ENCODE measurements around the gene COL23A1. TPM values are rescaled to one million over a fixed set of nuclear protein-coding genes. Genes with fewer than 3 reads are reported as not detected.

The COL23A1 gene
- total and polyA plus RNA-seq, 2 experiments from 2014 or later = 1.1 to 5.1 TPM

GRCh38 chr5:178529080-178529479, 61.1 kb downstream of the COL23A1 start:
- Histone ChIP-seq H3K36me3 (replicated peaks; ENCODE audit: insufficient read depth, low read depth) (no peaks in the 10 kb centered on the region), H3K4me1 (ENCODE audit: insufficient read depth) (no peaks in the 10 kb centered on the region), H3K4me3 (no peak overlapping the region), H3K27me3 (no peaks in the 10 kb centered on the region), H3K4me2 (no peak overlapping the region), H3K79me2 (no peaks in the 10 kb centered on the region), H4K20me1 (ENCODE audit: insufficient read depth, poor library complexity, severe bottlenecking) (no peaks in the 10 kb centered on the region), H3K27ac (no peak overlapping the region), H3K9me2 (replicated peaks; ENCODE audit: insufficient read depth) (no peaks in the 10 kb centered on the region), H2AFZ (no peak overlapping the region), H3K9me3 (ENCODE audit: low read depth) (no peaks in the 10 kb centered on the region)
- 72% methylated on average over 11 of the region's 11 CpGs for WGBS (ENCODE audit: low lambda C conversion rate, missing lambda C conversion rate)
- TF ChIP-seq EZH2 (IDR thresholded peaks at IDR 0.05; ENCODE audit: borderline replicate concordance) = no peak
- no peak for TF ChIP-seq EZH2phosphoT487 (IDR thresholded peaks at IDR 0.05; ENCODE audit: low read depth, severe bottlenecking, unreplicated experiment)
- no peak for TF ChIP-seq CTCF (IDR thresholded peaks at IDR 0.05; ENCODE audit: poor library complexity)
- no peak for DNase-seq (ENCODE audit: low spot score)

DNA sequence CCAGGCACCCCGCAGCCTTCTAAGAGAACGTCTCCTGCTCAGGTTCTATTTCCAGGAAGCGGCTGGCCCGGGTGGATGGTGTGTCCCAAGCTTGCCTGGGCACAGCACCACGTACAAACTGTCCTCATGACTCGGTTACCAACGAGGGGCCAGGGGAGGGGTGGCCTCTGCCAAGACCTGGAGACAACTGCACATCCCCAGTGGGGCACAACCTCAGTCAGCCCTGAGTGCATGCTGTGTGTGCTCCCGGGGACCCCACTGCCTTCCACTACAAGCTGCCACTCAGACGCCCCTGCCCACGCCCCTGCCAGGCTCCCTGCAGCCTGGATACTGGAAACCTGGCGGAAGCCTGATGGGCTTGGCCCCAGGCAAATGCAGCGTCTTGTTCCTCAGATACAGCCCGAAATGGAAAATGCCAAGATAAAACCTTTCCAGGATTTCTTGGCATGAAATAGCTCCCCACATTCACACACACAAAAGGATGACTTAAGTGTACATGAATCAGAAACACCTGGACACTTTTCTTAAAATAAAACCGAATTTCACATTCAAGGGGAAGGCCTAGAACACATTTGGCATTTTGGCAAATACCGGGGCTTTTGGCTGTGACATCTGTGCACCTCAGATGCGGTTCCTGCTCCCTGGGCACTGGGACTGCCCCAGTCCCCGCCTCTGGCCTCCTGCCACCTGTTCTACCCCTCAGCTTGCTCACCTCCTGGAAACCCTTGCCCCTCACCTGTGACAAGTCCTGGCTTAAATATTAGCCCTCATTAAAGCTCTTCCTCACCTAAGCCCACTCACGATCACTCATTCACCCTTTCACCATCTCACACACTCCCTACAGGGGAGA, 62.5 kb downstream of the COL23A1 start:
- Histone ChIP-seq H3K9me2 (replicated peaks; ENCODE audit: insufficient read depth) (no peaks in the 10 kb centered on the region), H3K36me3 (replicated peaks; ENCODE audit: insufficient read depth, low read depth) (no peaks in the 10 kb centered on the region), H2AFZ (no peak overlapping the region), H3K27me3 (no peaks in the 10 kb centered on the region), H4K20me1 (ENCODE audit: insufficient read depth, poor library complexity, severe bottlenecking) (no peaks in the 10 kb centered on the region), H3K9me3 (ENCODE audit: low read depth) (no peaks in the 10 kb centered on the region), H3K27ac (no peak overlapping the region), H3K4me2 (no peak overlapping the region), H3K4me1 (ENCODE audit: insufficient read depth) (no peaks in the 10 kb centered on the region), H3K4me3 (no peak overlapping the region), H3K79me2 (no peaks in the 10 kb centered on the region)
- TF ChIP-seq EZH2phosphoT487 (IDR thresholded peaks at IDR 0.05; ENCODE audit: low read depth, severe bottlenecking, unreplicated experiment) (no peak), CTCF (IDR thresholded peaks at IDR 0.05; ENCODE audit: poor library complexity) (no peak), EZH2 (IDR thresholded peaks at IDR 0.05; ENCODE audit: borderline replicate concordance) (no peak)
- WGBS (ENCODE audit: low lambda C conversion rate, missing lambda C conversion rate) = 81% methylated on average over 18 of the region's 18 CpGs
- DNase-seq (ENCODE audit: low spot score) = no peak

GRCh38 chr5:178526773-178527457, 63.3 kb downstream of the COL23A1 start:
- H3K9me2 ChIP-seq (replicated peaks; ENCODE audit: insufficient read depth) = no peaks in the 10 kb centered on the region
- no peak for TF ChIP-seq CTCF (IDR thresholded peaks at IDR 0.05; ENCODE audit: poor library complexity)
- no peak for TF ChIP-seq EZH2 (IDR thresholded peaks at IDR 0.05; ENCODE audit: borderline replicate concordance)
- TF ChIP-seq EZH2phosphoT487 (IDR thresholded peaks at IDR 0.05; ENCODE audit: low read depth, severe bottlenecking, unreplicated experiment) = no peak
- no peaks in the 10 kb centered on the region for H3K9me3 ChIP-seq (ENCODE audit: low read depth)
- no peak for DNase-seq (ENCODE audit: low spot score)
- no peaks in the 10 kb centered on the region for H3K4me1 ChIP-seq (ENCODE audit: insufficient read depth)
- no peak overlapping the region for H3K4me3 ChIP-seq
- H3K4me2 ChIP-seq = no peak overlapping the region
- 88% methylated on average over 13 of the region's 14 CpGs for WGBS (ENCODE audit: low lambda C conversion rate, missing lambda C conversion rate)
- H3K27me3 ChIP-seq = no peaks in the 10 kb centered on the region
- H4K20me1 ChIP-seq (ENCODE audit: insufficient read depth, poor library complexity, severe bottlenecking) = no peaks in the 10 kb centered on the region
- no peak overlapping the region for H2AFZ ChIP-seq
- no peaks in the 10 kb centered on the region for H3K79me2 ChIP-seq
- no peak overlapping the region for H3K27ac ChIP-seq
- H3K36me3 ChIP-seq (replicated peaks; ENCODE audit: insufficient read depth, low read depth) = no peaks in the 10 kb centered on the region

Measured in hepatocyte (in vitro differentiated cells).